HG03135 (cell line): ENCODE measurements around the gene HDGFL2.

Experiments
- ATAC-seq: cut with Tn5 transposase; IDR thresholded peaks from one replicate; pipeline ENCODE4 v1.9.1; 2021; ENCODE audit warnings: mild to moderate bottlenecking, moderate library complexity; ENCODE audit not compliant: unreplicated experiment

Gene HDGFL2

DNA sequence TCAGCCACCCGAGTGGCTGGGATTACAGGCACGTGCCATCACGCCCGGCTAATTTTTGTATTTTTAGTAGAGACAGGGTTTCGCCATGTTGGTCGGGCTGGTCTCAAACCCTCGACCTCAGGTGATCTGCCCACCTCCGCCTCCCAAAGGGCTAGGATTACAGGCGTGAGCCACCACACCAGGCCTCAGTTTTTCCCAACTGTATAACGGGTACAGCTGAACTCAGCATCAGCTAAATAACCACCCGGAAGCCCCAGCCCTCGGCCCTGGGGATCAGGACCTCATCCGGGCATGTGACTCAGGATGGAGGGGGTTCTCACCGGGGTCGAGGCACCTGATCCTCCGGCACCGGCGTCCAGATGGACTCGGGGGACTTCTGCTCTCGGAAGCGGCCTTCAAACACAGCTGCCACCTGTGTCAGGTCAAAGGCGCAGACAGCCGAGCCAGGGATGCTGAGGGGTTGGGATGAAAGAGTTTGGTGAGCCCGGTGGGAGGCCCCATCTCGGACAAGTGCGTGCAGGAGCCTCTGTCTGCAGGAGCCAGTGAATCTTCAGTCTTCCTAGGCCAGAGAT is 78.5 kb downstream of the HDGFL2 start:
- no peak for ATAC-seq
